HG03097 (cell line): ENCODE measurements around the gene LPCAT1.

Experiments used
- ATAC-seq: cut with Tn5 transposase; IDR thresholded peaks from one replicate; pipeline ENCODE4 v1.9.1; 2021; ENCODE audit not compliant: unreplicated experiment, low FRiP score

LPCAT1 gene

DNA sequence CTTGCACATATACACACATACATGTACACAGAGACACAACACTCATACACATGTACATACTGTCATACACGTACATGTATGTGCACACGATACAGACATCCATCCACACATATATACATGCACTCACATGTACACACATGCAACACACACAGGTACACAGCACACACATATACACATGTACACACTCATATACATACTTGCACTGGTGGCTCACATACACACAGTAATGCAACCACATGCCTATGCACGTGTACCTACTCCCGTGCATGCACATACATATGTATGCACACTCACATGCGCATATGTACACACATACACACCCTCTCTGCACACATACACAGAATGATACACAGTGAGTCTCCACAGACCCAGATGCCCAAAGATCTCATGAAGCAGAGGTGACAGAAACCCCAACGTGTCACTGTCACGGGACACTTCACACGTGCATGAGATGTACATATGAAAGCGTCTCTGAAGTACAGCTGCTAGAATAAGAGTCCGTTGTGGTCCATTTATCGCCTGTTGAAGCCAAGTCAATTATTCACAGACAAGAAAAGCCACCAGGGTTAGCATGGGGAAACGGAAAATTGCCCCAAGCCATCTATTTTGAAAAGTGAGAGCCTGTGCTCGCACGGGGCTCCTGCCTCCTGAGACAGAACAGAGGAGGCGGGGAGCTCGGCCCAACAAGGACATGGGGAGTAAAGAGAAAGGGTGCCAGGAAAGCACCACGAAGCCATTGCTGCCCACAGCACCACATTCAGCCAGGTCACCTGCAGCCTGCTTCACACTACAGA is 24.9 kb downstream of the LPCAT1 start:
- peak; percentile 41 for ATAC-seq

DNA sequence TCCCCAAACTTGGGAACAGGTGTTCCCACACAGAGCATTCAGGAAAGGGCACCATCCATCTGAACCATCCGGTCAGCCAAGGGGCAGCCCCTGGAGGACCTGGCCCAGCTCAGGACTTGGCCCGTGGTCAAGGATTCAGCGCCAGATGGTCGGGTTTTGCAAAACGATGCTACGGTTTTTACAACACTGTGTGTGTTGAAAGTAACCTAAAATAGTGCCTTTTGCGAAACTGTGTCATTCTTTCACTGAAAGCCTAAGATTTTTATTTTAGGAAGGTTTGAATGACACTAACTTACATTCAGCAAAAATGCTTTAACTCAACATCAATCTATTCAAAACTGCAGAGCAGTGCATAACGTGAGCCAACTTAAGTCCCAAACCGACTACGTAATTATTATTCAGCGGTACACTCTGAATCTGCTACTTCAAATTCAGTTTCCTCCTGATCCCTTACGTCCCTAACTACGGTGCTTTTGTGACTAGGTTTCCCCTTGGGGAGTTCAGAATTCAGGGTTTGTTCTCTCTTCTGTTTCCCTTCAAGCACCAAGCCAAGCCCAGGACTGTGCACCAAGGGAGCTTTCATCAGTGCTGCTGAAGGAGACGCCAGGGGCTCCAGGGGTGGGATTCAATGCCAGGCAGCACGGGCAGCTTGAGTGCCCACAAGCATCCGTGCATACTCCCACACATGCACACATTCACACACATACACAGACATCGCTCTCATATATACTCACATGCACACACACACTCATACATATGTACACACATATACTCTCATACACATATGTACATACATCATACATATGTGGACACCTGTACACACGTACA is 25.8 kb downstream of the LPCAT1 start:
- ATAC-seq: peak; percentile 1

- no peak for ATAC-seq
These were observed 26.4 kb downstream of the LPCAT1 start for GRCh38 chr5:1497242-1497777.

- ATAC-seq: no peak
These were observed 28.2 kb downstream of the LPCAT1 start for GRCh38 chr5:1495525-1495897.

DNA sequence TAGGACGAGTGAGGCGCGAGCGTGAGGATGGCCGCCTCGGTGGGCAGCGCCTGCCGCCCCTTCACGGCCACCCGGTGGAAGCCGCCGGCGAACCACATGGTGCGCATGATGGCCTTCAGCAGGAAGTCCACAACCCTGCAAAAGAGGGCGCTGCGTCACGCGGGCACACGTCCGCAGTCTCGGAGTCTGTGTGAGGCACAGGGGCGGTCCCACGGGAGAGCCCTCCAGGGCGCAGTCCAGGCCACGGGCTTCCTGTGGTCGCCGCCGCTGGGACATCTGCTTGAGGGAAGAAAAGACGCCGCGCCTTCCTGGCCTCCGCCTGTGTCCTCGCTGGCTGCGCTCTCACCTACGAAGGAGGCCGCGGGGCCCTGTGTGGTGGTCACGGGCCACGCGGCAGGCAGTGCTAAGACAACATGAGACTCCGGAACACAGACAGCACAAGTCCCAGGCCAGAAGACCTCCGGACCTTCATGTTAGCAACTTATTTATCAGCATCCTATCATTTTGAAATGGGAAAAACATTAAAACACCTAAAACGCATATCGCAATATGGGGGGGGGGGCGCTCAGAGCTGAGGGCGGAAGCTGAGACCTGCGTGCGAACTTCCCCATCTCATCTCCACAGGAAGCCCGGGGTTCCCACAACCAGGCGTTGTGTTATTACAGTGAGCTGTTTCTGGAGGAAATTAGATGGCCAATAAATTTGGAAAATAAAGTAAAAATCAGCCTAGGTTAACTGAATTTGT is 28.8 kb downstream of the LPCAT1 start:
- ATAC-seq: peak; percentile 37

DNA sequence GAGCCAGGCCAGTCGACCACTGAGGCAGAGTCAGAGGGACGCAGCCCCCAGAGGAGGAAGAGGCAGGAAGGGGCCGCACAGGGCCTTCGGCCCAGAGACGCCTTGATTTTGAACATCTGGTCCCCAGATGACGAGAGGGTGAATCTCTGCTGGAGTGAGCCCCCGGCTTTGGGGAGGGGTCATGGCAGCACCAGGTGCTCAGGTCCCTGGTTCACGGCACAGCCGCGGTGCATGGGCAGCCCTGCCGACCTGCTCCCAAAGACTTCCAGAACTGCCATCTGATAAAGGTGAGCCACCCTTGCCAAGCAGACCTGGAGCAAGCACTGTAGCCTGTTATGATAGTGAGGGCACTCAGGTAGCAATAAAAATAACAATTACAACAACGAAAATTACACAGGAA is 29.8 kb downstream of the LPCAT1 start:
- no peak for ATAC-seq

DNA sequence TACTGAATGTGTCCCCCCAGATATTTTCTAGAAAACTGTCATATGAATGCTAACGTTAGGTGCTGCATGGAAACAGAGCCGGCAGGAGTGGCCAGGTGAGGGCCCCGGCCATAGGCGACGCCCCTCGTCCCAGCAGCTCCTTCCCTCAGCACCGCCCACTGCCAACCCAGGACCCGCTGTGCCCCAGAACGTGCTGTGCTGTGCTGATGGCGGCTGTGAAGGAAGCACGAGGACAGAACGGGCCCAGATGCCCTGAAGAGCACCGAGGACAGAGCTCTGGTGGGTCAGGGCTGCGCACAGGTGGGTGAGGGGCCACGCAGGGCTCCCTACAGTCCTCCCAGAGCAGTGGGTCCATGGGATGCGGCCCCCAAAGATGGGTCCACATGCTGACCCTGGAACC is 30.3 kb downstream of the LPCAT1 start:
- ATAC-seq: no peak

GRCh38 chr5:1492757-1493156 is 31.0 kb downstream of the LPCAT1 start:
- no peak for ATAC-seq

DNA sequence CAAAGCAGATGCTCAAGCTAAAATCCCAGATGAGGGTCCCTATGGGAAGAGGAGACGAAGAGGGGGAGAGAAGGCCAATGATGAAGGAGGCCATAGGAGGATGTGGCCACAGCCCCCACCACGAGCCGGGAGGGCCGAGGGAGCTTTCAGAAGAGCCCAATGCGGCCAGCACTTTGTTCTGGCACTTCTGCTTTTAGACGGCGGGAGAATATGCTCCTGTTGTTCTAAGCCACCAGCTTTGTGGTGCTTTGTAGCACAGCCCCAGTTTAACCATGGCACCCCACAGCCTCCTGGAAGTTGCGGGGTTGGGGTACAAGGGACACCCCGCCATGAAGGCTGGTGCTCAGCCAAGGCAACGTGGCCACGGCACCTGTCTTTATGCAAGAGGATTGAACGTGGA is 33.4 kb downstream of the LPCAT1 start:
- no peak for ATAC-seq

GRCh38 chr5:1489754-1490153 is 34.0 kb downstream of the LPCAT1 start:
- no peak for ATAC-seq

DNA sequence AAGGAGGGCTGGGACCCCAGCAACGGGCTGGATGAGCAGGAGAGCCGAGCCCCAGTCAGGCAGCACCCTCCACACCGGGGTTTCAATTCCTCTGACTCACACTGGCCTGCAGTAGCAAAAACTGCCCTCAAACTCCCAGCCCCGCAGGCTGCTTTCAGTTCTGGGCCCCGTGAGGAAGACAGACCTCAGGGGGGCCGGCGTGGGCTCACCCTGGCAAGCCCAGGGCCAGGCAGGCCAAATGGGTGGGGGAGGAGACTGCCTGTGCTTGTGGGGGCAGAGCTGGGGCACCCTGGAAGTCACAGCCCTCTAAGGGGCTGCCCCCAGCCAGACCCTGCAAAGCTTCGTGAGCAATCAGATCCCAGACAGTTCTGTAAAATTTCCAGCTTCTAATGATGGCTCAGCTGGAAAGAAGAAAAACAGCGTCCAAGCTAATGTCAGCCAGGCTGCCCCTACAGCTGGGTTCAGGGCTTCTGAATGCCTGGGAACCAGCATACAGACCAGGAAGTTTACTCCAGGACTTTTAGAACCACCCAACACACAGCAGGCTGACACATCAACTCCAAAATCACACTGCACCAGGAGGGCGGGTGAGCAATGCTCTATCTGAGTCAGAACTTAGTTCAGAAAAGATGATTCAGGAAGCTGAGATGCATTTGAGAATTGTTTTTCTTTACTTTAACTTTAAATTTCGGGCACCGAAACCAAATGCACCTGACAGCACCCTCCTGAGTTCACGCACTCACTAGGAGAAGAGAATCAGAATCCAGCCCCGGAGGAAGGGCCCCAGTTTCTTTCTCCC is 34.7 kb downstream of the LPCAT1 start:
- ATAC-seq: peak; percentile 39

GRCh38 chr5:1487079-1487764 is 36.5 kb downstream of the LPCAT1 start:
- ATAC-seq: no peak

DNA sequence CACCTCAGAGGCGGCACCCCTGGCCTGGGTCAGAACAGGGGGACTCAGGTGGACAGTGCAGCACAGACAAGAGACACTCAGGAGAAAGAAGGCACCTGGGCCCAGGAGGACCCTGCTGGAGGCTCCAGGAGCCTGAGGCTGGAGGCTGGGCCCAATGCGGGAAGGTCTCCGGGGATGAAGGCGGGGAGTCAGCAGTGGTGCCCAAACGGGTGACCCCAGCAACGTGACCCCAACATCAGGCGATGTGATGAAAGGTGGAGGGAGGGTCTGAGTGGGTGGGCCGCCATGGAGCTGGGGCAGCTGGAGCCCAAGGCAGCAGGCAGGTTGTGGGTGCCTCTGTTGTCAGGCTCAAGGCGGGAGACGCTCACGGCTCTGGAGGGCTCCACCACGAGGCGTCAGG is 37.5 kb downstream of the LPCAT1 start:
- no peak for ATAC-seq

GRCh38 chr5:1485579-1486118 is 38.1 kb downstream of the LPCAT1 start:
- ATAC-seq: no peak

- peak; percentile 48 for ATAC-seq
These were observed 38.8 kb downstream of the LPCAT1 start for GRCh38 chr5:1484730-1485578.

GRCh38 chr5:1483856-1484729 is 39.7 kb downstream of the LPCAT1 start:
- ATAC-seq: no peak

GRCh38 chr5:1483064-1483463 is 40.7 kb downstream of the LPCAT1 start:
- no peak for ATAC-seq

DNA sequence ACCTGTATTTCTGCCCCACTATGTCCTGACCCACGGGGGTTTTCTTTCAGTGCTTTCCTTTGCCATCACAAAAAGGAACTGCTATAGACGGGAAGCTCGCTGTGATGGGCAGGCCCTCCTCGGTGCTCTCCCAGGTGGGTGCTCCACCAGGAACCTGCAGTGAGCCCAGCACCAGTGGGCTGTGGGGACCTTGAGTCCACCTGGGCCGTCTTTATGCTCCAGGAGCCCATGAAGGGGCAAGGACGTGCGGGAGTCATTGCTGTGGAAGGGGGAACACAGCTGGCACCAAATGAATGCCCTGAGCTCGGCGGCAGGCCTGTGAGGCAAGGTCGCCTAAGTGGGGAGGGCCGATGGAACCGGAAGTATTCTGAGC is 41.8 kb downstream of the LPCAT1 start:
- ATAC-seq: no peak
